Rectal smooth muscle tissue (tissue), 1 donor: ENCODE results near the gene EVPL.

ENCODE experiments used
- H3K27ac ChIP-seq: one replicate; pipeline ENCODE4 v1.7.0; 2013; ENCODE audit warnings: low read depth, low read length, inconsistent platforms
- H3K27me3 ChIP-seq: one replicate; pipeline ENCODE4 v1.7.0; 2013; ENCODE audit warnings: low read length; ENCODE audit not compliant: control insufficient read depth, insufficient read depth
- H3K36me3 ChIP-seq: one replicate; pipeline ENCODE4 v1.7.0; 2013; ENCODE audit warnings: low read length; ENCODE audit not compliant: control insufficient read depth, insufficient read depth
- H3K4me1 ChIP-seq: one replicate; pipeline ENCODE4 v1.7.0; 2013; ENCODE audit warnings: low read length; ENCODE audit not compliant: control insufficient read depth, insufficient read depth
- H3K4me3 ChIP-seq: one replicate; pipeline ENCODE4 v1.7.0; 2013; ENCODE audit warnings: low read length
- H3K9ac ChIP-seq: one replicate; pipeline ENCODE4 v1.7.0; 2013; ENCODE audit warnings: low read length

Gene EVPL

DNA sequence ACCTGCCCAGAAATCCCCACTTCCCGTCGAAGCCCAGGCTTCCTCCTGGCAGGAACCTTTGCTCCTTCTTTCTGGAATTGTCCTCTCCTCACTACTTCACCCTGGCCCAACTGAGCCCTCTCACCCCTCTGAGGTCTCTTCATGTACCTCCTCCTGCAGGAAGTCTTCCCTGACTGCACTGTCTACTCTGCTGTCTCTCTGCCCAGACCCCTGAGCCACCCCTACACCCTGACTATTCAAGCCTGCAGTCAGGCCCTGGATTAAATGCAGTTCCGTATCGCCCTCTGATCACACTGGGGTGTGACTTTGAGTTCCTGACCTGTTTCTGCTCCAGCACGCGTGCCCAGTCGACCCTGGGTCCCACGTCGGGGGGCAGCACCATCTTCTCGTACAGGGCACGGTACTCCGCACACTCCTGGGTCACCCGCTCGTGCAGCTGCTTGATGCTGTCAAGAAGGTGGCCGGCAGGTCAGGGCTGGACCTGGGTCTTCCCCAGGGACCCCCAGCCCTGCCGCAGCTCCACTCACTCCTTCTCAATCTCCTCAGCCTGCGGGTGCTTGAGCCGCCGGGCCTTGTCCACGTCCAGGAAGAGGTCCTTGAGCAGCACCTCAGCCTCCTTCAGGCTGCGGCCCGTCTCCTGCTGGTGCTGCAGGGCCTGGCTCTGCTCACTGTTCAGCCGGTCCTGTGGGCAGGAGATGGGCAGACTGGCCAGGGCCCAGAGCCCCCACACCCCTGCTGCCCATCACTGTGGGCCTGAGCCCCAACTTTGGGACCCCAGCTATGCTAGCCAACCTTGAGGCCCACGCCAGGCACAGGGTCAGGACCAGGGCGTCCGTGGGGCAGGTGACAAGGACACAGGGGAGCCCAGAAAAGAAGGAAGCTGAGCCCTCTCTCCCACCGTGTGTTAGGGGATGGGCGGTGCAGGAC, 3.9 kb downstream of the EVPL start:
- H3K27ac ChIP-seq = no peak overlapping the region
- no peaks in the 10 kb centered on the region for H3K27me3 ChIP-seq
- no peaks in the 10 kb centered on the region for H3K36me3 ChIP-seq
- H3K9ac ChIP-seq = no peak overlapping the region
- no peak overlapping the region for H3K4me3 ChIP-seq
- no peaks in the 10 kb centered on the region for H3K4me1 ChIP-seq

DNA sequence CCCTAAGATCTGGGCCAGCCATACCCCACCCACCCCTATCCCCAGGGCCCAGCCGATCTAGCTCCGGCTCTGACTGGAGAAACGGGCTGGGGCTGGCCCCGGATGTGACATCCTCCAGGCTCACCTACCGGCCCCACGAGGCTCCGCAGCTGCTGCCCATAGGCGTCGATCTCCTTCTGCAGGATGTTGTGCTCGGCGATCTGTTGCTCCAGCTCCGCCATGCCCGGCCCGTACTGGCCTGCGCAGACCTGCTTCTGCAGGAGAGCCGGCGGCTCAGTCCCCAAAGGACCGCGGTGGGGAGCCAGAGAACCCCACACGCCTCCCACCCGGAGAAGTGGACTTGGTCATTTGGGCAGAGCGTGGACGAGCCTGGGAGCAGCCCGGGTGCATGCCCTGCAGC, 4.8 kb downstream of the EVPL start:
- no peak overlapping the region for H3K9ac ChIP-seq
- no peaks in the 10 kb centered on the region for H3K27me3 ChIP-seq
- H3K27ac ChIP-seq = no peak overlapping the region
- H3K4me1 ChIP-seq = no peaks in the 10 kb centered on the region
- H3K4me3 ChIP-seq = no peak overlapping the region
- H3K36me3 ChIP-seq = no peaks in the 10 kb centered on the region

DNA sequence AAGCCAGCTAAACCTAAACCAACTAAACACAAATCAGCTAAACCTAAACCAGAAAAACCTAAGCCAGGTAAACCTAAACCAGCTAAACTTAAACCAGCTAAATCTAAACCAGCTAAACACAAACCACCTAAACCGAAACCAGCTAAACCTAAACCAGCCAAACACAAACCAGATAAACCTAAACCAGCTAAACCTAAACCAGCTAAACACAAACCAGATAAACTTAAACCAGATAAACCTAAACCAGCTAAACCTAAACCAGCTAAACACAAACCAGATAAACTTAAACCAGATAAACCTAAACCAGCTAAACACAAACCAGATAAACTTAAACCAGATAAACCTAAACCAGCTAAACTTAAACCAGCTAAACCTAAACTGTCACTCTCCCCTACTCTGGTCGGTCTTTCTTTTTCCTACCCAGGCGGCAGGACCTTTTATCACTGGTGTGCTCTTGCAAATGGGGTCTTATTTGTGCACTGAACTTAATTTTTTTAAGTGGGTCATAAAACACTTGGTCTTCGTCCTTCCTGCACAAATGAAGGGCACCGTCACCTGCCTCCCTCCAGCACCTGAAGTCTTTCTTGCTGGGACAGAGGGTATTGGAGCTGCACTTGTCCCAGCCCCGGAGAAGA, 7.2 kb downstream of the EVPL start:
- no peak overlapping the region for H3K27ac ChIP-seq
- H3K4me3 ChIP-seq = no peak overlapping the region

DNA sequence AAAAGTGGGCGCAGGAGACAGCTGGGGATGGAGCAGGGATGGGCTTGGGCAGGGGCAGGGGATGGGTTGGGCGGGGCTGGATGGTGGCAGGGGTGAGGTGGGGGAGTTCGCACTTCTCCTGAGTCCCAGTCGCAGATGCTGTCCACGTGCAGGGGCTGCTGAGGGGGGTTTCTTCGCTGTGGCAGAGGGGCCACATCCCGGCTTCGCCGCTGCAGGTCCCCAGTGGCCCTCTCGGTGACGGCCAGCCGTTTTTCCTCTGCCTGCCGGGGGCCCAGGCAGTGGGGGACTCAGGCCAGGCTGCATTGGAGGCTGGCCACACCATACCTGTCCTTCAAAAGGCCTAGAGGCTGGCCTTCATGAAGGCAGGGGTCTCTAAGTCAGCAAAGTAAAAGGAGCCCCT, 8.3 kb downstream of the EVPL start:
- Histone ChIP-seq H3K4me3 (no peak overlapping the region), H3K9ac (no peak overlapping the region), H3K4me1 (no peaks in the 10 kb centered on the region), H3K27ac (no peak overlapping the region), H3K27me3 (no peaks in the 10 kb centered on the region), H3K36me3 (no peaks in the 10 kb centered on the region)

More for the DNA sequence above, 7.2 kb downstream of the EVPL start:
- Histone ChIP-seq H3K4me1 (no peaks in the 10 kb centered on the region), H3K9ac (no peak overlapping the region), H3K36me3 (no peaks in the 10 kb centered on the region), H3K27me3 (no peaks in the 10 kb centered on the region)

DNA sequence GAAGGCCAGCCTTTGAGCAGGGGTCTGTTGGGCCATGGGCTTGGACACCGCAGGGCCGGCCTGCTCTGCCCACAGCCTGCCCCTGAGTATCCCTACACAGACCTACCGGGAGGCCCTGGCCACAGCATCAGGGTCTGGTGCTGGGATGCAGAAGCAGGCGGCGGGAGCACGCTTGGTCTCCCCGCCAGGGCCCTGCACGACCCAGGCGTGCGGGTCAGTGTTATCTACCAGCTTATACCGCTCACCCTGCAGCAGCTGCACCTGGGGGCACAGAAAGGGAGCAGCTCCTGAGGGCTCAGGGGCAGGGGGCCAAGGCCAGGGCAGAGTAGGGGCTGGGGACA, 8.8 kb downstream of the EVPL start:
- Histone ChIP-seq H3K4me1 (no peaks in the 10 kb centered on the region), H3K36me3 (no peaks in the 10 kb centered on the region), H3K27me3 (no peaks in the 10 kb centered on the region), H3K4me3 (no peak overlapping the region), H3K9ac (no peak overlapping the region), H3K27ac (no peak overlapping the region)

DNA sequence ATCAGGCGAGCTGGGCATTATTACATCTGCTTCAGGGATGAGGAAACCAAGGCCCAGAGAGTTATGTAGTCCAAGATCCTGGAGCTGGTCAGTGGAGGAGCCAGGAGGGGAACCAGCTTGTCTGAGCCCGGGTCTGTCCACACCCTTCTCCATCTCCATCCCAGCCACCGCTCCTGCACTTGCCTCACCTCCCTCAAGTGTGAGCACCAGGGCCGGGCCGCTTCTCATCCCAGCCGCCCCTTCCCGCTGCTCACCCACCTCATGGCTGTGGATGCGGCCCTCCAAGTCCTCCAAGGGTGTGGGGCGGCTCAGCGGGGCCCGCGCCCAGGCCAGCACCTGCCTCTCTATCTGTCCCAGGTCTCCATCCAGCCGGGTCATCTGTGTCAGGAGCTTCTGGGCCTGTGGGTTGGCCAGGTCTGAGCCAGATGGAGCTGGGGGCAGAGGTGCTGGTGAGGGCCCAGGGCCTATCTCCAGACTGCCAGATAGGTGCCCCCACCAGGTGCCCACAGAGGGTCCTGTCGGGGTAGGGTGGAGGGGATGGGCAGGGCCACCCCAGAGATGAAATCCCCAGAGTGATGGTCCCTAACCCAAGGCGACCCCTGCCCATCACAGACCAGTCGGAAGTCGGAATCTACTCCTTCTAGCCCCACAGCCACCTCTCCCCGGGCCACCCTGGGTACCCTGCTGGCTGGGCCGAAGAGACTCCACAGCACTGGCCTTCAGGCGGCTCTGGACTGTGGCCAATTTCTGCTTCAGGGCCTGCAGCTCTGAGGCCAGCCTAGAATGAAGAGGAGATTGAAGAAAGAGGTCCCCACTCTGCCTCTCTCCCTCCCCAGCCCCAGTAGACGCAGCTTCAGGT, 9.4 kb downstream of the EVPL start:
- Histone ChIP-seq H3K9ac (no peak overlapping the region), H3K4me1 (no peaks in the 10 kb centered on the region), H3K4me3 (no peak overlapping the region)

DNA sequence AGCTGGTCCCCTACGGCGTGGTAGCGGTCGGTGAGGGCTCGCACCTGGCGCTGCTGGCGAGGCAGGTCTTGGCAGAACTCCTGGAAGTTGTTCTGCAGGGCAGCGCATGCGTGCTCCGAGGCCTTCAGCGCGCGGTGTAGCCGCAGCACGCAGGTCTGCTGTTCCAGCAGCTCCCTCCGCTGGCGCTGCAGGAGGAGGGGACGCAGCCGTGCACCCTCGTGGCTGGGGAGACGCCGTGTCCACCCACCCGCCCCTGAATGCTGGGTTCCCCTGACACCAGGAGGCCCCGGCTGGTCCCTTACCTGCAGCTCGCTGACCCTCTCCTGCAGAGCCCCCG, 12.2 kb downstream of the EVPL start:
- no peak overlapping the region for H3K4me3 ChIP-seq
- H3K27ac ChIP-seq = no peak overlapping the region
- H3K27me3 ChIP-seq = no peaks in the 10 kb centered on the region
- H3K4me1 ChIP-seq = no peaks in the 10 kb centered on the region
- no peak overlapping the region for H3K9ac ChIP-seq
- H3K36me3 ChIP-seq = no peaks in the 10 kb centered on the region

More for the DNA sequence above, 9.4 kb downstream of the EVPL start:
- Histone ChIP-seq H3K27ac (no peak overlapping the region), H3K27me3 (no peaks in the 10 kb centered on the region), H3K36me3 (no peaks in the 10 kb centered on the region)

DNA sequence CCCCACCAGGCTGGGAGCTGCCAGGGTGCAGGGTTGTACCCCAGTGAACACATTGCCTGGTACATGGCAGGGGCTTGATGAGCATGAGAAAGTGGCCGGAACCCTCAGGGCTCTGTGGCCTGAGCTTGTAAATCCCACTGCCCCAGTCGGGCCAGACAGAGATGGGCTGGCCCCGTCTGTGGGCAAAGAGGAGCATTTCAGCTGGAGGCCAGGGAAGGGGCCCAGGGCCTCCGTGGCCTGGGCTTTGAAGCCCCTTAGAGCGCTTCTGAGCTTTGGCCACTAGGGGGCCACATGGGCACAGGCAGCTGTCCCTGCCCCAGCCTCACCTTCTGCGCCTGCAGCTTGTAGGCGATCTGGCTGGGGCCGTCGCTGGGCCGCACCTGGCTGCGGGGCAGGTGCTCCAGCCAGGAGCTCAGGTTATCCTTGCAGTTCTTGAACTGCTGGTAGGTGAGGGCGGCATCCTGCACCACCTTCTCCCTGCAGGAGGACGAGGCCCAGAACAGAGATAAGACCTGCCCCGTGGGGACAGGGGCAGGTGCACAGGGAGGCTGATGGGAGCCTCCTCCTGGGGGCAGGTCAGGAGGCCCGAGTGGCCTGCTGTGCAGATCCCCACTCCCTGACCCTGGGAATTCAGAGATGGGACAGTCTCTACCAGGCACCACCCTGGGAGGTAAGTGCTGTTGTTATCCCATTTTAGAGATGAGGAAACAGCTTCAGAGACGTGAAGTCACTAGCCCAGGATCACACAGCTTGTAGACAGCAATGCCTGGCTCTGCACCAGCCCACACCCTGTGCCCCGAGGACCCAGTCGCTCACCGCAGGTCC, 12.8 kb downstream of the EVPL start:
- Histone ChIP-seq H3K4me3 (no peak overlapping the region), H3K9ac (no peak overlapping the region), H3K36me3 (no peaks in the 10 kb centered on the region)

DNA sequence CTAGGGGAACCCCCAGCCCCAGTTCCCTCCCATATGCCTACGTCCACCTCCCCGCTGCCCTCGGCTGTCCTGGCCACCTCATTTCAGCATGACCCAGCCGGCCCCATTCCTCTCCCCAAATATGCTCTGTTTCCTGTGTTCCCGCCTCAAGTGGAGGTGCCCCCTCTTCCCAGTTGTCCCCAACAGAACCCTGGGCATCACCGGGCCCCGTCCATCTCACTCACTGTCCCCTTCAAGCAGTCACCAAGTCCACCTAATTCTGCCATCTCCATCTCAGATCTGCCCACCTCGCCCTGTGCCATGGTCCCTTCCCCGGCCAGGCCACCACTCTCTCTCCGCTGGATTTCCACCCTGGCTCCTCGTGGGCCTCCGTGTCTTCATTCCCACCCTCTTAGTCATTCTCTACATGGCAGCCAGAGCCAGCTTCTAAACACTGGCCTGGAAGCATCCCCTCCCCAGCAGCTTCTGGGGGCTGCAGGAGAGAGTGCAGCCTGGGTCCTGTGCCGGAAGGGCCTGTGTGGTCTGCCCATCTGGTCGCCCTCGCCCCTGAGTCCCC, 13.7 kb downstream of the EVPL start:
- H3K27ac ChIP-seq = no peak overlapping the region
- H3K27me3 ChIP-seq = no peaks in the 10 kb centered on the region
- H3K4me3 ChIP-seq = no peak overlapping the region
- no peaks in the 10 kb centered on the region for H3K36me3 ChIP-seq
- no peak overlapping the region for H3K9ac ChIP-seq
- H3K4me1 ChIP-seq = no peaks in the 10 kb centered on the region

More for the DNA sequence above, 12.8 kb downstream of the EVPL start:
- no peaks in the 10 kb centered on the region for H3K4me1 ChIP-seq
- H3K27ac ChIP-seq = no peak overlapping the region
- no peaks in the 10 kb centered on the region for H3K27me3 ChIP-seq

DNA sequence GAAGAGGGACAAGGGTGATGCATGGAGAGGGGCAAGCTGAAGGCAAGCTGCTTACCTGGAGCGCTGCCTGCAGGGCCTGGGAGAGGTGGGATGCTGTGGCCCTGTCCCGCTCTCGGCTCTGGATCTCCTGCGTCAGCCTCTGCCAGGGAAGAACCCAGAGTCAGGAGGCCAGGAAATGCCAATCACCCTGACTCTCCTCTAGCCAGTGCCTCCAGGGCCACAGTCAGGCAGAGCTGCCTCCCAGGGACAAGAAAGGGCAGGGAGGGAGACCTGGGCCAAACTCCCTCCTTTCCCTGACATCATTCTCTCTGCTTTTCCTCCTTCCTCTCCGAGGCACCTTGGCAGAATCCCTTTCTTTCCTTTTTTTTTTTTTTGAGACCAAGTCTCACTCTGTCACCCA, 15.2 kb downstream of the EVPL start:
- Histone ChIP-seq H3K36me3 (no peaks in the 10 kb centered on the region), H3K9ac (no peak overlapping the region), H3K4me1 (no peaks in the 10 kb centered on the region), H3K4me3 (no peak overlapping the region), H3K27ac (no peak overlapping the region), H3K27me3 (no peaks in the 10 kb centered on the region)

DNA sequence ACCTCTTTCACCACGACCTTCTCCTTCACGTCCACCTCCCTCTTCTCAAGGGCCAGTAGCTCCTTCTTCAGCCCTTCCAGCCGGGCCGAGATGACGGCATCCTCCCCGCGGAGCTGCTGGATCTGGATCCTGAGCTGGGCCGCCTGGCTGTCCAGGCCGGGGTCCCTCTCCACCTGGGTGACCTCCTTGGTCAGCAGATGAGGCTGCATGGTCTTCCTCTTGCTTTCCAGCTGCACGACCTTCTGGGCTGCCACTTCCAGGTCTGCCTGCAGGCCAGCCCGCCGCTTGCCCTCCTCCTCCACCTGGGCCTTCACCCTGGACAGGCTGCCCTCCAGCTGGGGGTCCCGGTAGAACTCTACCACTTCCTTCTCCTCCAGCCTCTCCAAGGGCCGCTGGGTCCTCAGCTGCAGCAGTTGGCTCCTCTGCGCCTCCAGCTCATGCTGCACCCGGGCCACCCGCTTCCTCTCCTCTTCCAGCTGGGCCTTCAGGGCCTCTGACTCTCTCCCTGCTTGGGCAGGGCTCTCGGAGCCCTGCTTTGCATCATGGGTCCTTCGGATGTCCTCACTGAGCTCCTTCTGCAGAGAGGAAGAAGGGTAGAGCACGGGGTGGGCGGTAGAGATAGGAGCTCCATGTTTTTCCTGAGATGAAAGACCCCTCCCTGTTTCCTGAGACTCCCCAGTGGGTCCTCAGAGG, 17.0 kb downstream of the EVPL start:
- no peak overlapping the region for H3K27ac ChIP-seq
- no peak overlapping the region for H3K9ac ChIP-seq
- H3K27me3 ChIP-seq = no peaks in the 10 kb centered on the region
- no peaks in the 10 kb centered on the region for H3K36me3 ChIP-seq
- no peak overlapping the region for H3K4me3 ChIP-seq
- no peaks in the 10 kb centered on the region for H3K4me1 ChIP-seq
